ENCODE results near the gene HBS1L.

GRCh38 chr6:134983823-134984222 is 70.8 kb downstream of the HBS1L start:
- TF ChIP-seq POLR2A (IDR thresholded peaks at IDR 0.05; ENCODE audit: low read length) (no peak), GATA1 (IDR thresholded peaks at IDR 0.05; ENCODE audit: low read depth, low read length) (no peak)
